ENCODE results near the gene ARFIP1. TPM values are rescaled to one million over a fixed set of nuclear protein-coding genes. Genes with fewer than 3 reads are reported as not detected.

Gene ARFIP1, protein sequence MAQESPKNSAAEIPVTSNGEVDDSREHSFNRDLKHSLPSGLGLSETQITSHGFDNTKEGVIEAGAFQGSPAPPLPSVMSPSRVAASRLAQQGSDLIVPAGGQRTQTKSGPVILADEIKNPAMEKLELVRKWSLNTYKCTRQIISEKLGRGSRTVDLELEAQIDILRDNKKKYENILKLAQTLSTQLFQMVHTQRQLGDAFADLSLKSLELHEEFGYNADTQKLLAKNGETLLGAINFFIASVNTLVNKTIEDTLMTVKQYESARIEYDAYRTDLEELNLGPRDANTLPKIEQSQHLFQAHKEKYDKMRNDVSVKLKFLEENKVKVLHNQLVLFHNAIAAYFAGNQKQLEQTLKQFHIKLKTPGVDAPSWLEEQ
- 10 to 100 TPM; 24.6 to 37.8 (median 31.2) TPM for polyA plus RNA-seq
- long read RNA-seq, donor 1, transcript ARFIP1-201 (9 exons, 3,111 nt) = major isoform, 13 of 19 reads
- long read RNA-seq, donor 1, transcript ARFIP1-205 (9 exons, 3,424 nt) = minor isoform, 5 of 19 reads
- long read RNA-seq, donor 1, partial matches to known transcripts = 0 of 19 reads
- long read RNA-seq, donor 1, other reads (novel, unspliced or antisense) = 0 of 19 reads
- long read RNA-seq, donor 2, partial matches to known transcripts = 0 of 1 reads
- long read RNA-seq, donor 2, other reads (novel, unspliced or antisense) = 0 of 1 reads
- long read RNA-seq, donor 3, partial matches to known transcripts = 20 of 26 reads
- long read RNA-seq, donor 3, other reads (novel, unspliced or antisense) = 0 of 26 reads
- long read RNA-seq, donor 4 = 0 reads
- long read RNA-seq, donor 5, partial matches to known transcripts = 11 of 12 reads
- long read RNA-seq, donor 5, other reads (novel, unspliced or antisense) = 0 of 12 reads
- long read RNA-seq, donor 6, partial matches to known transcripts = 10 of 22 reads
- long read RNA-seq, donor 6, other reads (novel, unspliced or antisense) = 0 of 22 reads
- long read RNA-seq, donor 7, partial matches to known transcripts = 19 of 27 reads
- long read RNA-seq, donor 7, other reads (novel, unspliced or antisense) = 0 of 27 reads
- long read RNA-seq, donor 8 = 0 reads
- long read RNA-seq, donor 9, partial matches to known transcripts = 0 of 2 reads
- long read RNA-seq, donor 9, other reads (novel, unspliced or antisense) = 0 of 2 reads
- long read RNA-seq, donor 10, transcript ARFIP1-201 (9 exons, 3,111 nt) = major isoform, 5 of 12 reads
- long read RNA-seq, donor 10, partial matches to known transcripts = 5 of 12 reads
- long read RNA-seq, donor 10, other reads (novel, unspliced or antisense) = 0 of 12 reads

DNA sequence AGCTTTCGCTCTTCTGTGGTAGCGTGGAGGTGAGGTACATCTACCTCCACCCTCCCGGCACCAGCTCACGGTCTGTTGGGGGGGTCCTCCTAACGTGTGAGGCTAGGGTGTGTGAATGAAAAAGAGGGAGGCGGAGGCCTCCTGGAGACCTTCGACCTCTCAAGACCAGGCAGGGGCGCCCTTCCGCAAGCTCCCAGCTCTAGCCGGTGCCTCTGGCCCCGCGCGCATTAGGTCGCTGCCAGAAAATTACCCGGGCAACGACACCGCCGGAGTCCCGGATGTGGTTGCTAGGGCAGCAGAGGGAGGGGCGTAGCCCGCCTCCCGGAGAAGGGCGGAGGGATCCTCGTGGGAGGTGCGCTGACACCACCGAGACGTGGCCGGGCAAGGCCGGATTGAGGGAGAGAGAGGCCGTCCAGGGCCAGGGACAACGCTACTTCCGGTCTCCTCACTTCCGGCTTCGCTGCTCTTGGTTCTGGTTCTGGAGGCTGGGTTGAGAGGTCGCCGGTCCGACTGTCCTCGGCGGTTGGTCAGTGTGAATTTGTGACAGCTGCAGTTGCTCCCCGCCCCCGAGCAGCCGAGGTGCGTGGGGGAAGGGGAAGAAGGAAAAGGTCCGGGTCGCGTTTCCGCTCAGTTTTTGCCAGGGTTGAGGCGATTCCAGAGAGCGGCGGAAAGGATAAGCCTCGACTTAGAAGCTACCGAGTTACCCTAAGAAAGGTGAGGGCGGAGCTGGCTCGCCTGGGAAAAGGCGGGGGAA is at the start of gene ARFIP1, which contains the start of gene TIGD4:
ARFIP1 (plus strand) TSS at position 442 of the 754 bp plus-strand sequence. CDS start 49,680 bp downstream, outside the sequence.
TIGD4 (minus strand) TSS at position 218 of the 754 bp plus-strand sequence. CDS start 8,726 bp downstream, outside the sequence.
- FAIRE-seq (no peak), DNase-seq (peak; percentile 97 to 99)
- H3K27me3 ChIP-seq (ENCODE audit: control insufficient read depth in 3 of 3, insufficient read depth in 3 of 3, low read length in 3 of 3) = no peaks in the 10 kb centered on the region
- H3K4me1 ChIP-seq (ENCODE audit: control insufficient read depth in 3 of 3, insufficient read depth in 2 of 3, low read depth in 1 of 3, low read length in 2 of 3) = peaks cover under 1 to 6% (median 3%) of the 10 kb centered on the region in 3 donors
- H3K27ac ChIP-seq (ENCODE audit: low read depth in 1 of 3, low read length in 2 of 3) = peak within 1 kb of the TSS; percentile 84 to 95 (median 91)
- no peaks in the 10 kb centered on the region for H3K9me3 ChIP-seq (ENCODE audit: control insufficient read depth in 2 of 2, insufficient read depth in 1 of 2, low read depth in 1 of 2, low read length in 1 of 2)
- peak within 1 kb of the TSS; percentile 60 to 78 (median 71) for H3K4me3 ChIP-seq (ENCODE audit: low read depth in 1 of 3, low read length in 3 of 3)
- H3K36me3 ChIP-seq (ENCODE audit: control insufficient read depth in 3 of 3, insufficient read depth in 2 of 3, low read depth in 1 of 3, low read length in 3 of 3) = no peaks in the 10 kb centered on the region
- WGBS, 3 donors = 0% methylated on average over 51 to 55 of the region's 55 CpGs

DNA sequence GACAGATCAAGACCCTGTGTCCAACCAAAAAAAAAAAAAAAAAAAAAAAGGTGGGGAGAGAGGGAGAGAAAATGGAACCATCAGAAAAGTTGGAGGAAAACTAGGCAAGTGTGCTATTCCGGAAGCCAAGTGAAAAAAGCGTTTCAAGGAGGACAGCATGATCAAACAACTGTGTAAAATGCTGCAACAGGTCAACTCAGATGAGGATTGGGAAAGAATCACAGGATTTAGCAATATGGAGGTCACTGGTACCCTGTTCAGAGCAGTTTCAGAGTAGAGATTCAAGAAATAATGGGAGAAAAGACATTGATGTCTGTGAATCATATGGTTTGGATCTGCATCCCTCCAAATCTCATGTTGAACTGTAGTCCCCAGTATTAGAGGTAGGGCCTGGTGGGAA is 47.8 kb upstream of the ARFIP1 start:
- Histone ChIP-seq H3K9me3 (ENCODE audit: control insufficient read depth in 2 of 2, insufficient read depth in 1 of 2, low read depth in 1 of 2, low read length in 1 of 2) (no peaks in the 10 kb centered on the region), H3K27me3 (ENCODE audit: control insufficient read depth in 3 of 3, insufficient read depth in 3 of 3, low read length in 3 of 3) (no peaks in the 10 kb centered on the region), H3K4me3 (ENCODE audit: low read depth in 1 of 3, low read length in 3 of 3) (no peak overlapping the region), H3K36me3 (ENCODE audit: control insufficient read depth in 3 of 3, insufficient read depth in 2 of 3, low read depth in 1 of 3, low read length in 3 of 3) (no peaks in the 10 kb centered on the region), H3K4me1 (ENCODE audit: control insufficient read depth in 3 of 3, insufficient read depth in 2 of 3, low read depth in 1 of 3, low read length in 2 of 3) (no peaks in the 10 kb centered on the region), H3K27ac (ENCODE audit: low read depth in 1 of 3, low read length in 2 of 3) (no peak overlapping the region)
- 92 to 98% (median 96%) methylated on average over 2 of the region's 2 CpGs for WGBS, 3 donors
- FAIRE-seq = no peak
- DNase-seq = no peak

DNA sequence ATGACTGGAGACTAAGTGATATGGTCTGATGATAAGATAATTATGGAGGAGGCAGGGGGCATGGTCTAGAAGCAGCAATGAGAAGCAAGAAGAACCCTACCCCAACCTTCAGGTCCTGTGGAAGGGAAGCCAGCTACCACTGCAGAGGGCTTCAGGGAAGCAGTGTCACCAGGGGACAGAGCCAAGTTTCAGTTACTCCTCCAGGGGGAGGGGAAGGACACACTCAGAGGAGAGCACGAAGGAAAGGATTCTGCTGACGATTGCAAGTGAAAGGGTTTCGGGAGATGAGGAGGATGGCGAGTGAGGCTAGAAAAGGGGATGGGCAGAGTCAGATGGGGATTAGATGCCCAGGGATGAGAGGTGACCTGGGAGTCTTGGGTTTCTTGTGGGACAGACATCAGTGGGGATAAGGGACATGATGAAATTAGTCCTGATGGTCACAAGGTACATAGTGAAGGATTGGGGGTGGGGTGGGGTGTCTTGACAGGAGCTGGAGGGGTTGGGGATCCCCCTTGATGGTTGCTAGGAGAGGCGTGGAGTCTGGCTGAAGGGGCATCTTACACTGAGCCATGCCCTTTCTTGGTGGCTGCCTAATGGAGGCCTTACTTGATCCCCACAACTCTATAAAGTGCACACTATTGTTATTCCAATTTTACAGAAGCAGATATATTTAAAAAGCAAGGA is 45.6 kb upstream of the ARFIP1 start:
- Histone ChIP-seq H3K27me3 (ENCODE audit: control insufficient read depth in 3 of 3, insufficient read depth in 3 of 3, low read length in 3 of 3) (no peaks in the 10 kb centered on the region), H3K9me3 (ENCODE audit: control insufficient read depth in 2 of 2, insufficient read depth in 1 of 2, low read depth in 1 of 2, low read length in 1 of 2) (no peaks in the 10 kb centered on the region), H3K4me3 (ENCODE audit: low read depth in 1 of 3, low read length in 3 of 3) (no peak overlapping the region), H3K36me3 (ENCODE audit: control insufficient read depth in 3 of 3, insufficient read depth in 2 of 3, low read depth in 1 of 3, low read length in 3 of 3) (no peaks in the 10 kb centered on the region), H3K4me1 (ENCODE audit: control insufficient read depth in 3 of 3, insufficient read depth in 2 of 3, low read depth in 1 of 3, low read length in 2 of 3) (peaks cover 0 to 9% (median 0%) of the 10 kb centered on the region in 3 donors), H3K27ac (ENCODE audit: low read depth in 1 of 3, low read length in 2 of 3) (no peak overlapping the region)
- DNase-seq (no peak), FAIRE-seq (no peak)
- 77 to 93% (median 78%) methylated on average over 5 of the region's 5 CpGs for WGBS, 3 donors

DNA sequence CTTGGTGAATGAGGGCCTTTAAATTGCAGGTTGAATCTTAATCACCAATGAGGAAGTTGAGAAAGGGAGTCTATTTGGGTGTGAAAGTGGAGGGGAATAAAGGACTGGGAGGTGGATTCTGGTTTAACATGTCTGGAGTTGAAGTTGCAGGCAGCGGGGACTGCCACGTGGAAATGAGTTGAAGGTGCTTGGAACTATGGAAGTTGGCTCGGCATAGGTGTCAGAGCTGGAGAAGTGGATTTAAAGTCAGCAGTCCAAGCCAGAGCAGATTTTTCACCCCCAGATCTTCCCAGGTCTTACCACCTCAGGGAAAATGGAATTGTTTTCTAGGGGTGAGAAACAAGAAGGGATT is 45.1 kb upstream of the ARFIP1 start:
- Histone ChIP-seq H3K27ac (ENCODE audit: low read depth in 1 of 3, low read length in 2 of 3) (no peak overlapping the region), H3K4me1 (ENCODE audit: control insufficient read depth in 3 of 3, insufficient read depth in 2 of 3, low read depth in 1 of 3, low read length in 2 of 3) (peaks cover 0 to 11% (median 0%) of the 10 kb centered on the region in 3 donors), H3K9me3 (ENCODE audit: control insufficient read depth in 2 of 2, insufficient read depth in 1 of 2, low read depth in 1 of 2, low read length in 1 of 2) (no peaks in the 10 kb centered on the region), H3K4me3 (ENCODE audit: low read depth in 1 of 3, low read length in 3 of 3) (no peak overlapping the region), H3K36me3 (ENCODE audit: control insufficient read depth in 3 of 3, insufficient read depth in 2 of 3, low read depth in 1 of 3, low read length in 3 of 3) (no peaks in the 10 kb centered on the region), H3K27me3 (ENCODE audit: control insufficient read depth in 3 of 3, insufficient read depth in 3 of 3, low read length in 3 of 3) (no peaks in the 10 kb centered on the region)
- 67 to 76% (median 67%) methylated on average over 3 of the region's 3 CpGs for WGBS, 3 donors
- FAIRE-seq (no peak), DNase-seq (no peak)

DNA sequence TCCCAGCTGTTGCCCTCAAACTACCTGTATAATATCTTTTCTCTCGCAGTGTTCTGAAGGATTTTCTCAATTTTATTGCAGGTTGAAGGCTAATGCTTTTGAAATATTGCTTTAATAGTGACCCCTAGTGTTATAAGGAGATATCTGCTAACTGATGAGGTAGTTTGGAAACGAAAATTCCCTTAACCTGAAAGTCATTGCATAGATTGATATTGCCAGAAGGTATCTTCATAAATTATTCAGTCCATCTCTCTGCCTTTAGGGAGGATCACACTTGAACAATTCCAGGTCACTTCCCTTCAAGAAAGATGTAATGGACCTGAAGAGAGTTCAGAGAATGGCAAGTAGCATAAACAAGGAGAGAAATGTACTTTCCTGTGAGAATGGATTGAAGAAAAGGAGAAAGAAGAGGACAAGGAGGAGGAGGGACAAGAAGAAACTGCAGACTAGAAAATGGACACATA is 44.3 kb upstream of the ARFIP1 start:
- no peak overlapping the region for H3K27ac ChIP-seq (ENCODE audit: low read depth in 1 of 3, low read length in 2 of 3)
- no peaks in the 10 kb centered on the region for H3K27me3 ChIP-seq (ENCODE audit: control insufficient read depth in 3 of 3, insufficient read depth in 3 of 3, low read length in 3 of 3)
- no peaks in the 10 kb centered on the region for H3K36me3 ChIP-seq (ENCODE audit: control insufficient read depth in 3 of 3, insufficient read depth in 2 of 3, low read depth in 1 of 3, low read length in 3 of 3)
- no peak overlapping the region for H3K4me3 ChIP-seq (ENCODE audit: low read depth in 1 of 3, low read length in 3 of 3)
- FAIRE-seq (no peak), DNase-seq (peak; percentile 50 to 52)
- 7 to 16% (median 8%) methylated on average over 2 of the region's 2 CpGs for WGBS, 3 donors
- no peaks in the 10 kb centered on the region for H3K9me3 ChIP-seq (ENCODE audit: control insufficient read depth in 2 of 2, insufficient read depth in 1 of 2, low read depth in 1 of 2, low read length in 1 of 2)
- H3K4me1 ChIP-seq (ENCODE audit: control insufficient read depth in 3 of 3, insufficient read depth in 2 of 3, low read depth in 1 of 3, low read length in 2 of 3) = peaks cover 0 to 11% (median 0%) of the 10 kb centered on the region in 3 donors

DNA sequence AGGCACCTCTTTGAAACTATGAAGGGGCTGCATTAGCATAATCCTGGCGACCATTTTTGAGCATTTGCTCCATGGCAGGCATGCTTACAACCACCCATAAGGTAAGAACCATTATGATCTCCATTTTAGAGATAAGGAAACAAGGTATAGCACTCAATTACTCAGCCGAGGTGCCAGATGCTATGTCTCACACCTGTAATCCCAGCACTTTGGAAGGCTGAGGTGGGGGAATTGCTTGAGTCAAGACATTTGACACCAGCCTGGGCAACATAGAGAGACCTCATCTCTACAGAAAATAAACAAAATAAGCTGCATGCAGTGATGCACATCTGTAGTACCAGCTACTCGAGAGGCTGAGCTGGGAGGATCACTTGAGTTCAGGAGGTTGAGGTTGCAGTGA is 43.8 kb upstream of the ARFIP1 start:
- Histone ChIP-seq H3K4me1 (ENCODE audit: control insufficient read depth in 3 of 3, insufficient read depth in 2 of 3, low read depth in 1 of 3, low read length in 2 of 3) (peaks cover 0 to 11% (median 0%) of the 10 kb centered on the region in 3 donors), H3K9me3 (ENCODE audit: control insufficient read depth in 2 of 2, insufficient read depth in 1 of 2, low read depth in 1 of 2, low read length in 1 of 2) (no peaks in the 10 kb centered on the region)
- no peak for FAIRE-seq

DNA sequence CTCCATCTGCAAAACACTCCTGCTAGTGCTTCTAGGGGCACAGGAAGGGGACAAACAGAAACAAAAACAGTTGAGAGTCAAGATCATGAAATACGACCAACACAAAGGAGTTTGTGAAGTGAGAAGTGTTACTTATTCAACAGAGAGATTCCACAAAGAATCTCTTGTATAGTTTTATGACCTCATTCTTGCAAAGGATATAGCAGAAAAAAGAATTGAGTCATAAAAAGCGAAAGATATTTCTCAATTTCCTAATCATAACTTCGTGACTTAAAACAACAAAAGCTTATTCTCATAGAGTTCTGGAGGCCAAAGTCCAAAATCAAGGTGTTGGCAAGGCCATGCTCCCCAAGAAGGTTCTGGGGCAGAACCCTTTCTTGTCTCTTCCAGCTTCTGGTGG is 40.9 kb upstream of the ARFIP1 start:
- no peaks in the 10 kb centered on the region for H3K9me3 ChIP-seq (ENCODE audit: control insufficient read depth in 2 of 2, insufficient read depth in 1 of 2, low read depth in 1 of 2, low read length in 1 of 2)
- WGBS, 3 donors = 14 to 33% (median 24%) methylated on average over 3 of the region's 3 CpGs
- H3K36me3 ChIP-seq (ENCODE audit: control insufficient read depth in 3 of 3, insufficient read depth in 2 of 3, low read depth in 1 of 3, low read length in 3 of 3) = no peaks in the 10 kb centered on the region
- FAIRE-seq = no peak
- H3K4me3 ChIP-seq (ENCODE audit: low read depth in 1 of 3, low read length in 3 of 3) = no peak overlapping the region
- H3K27ac ChIP-seq (ENCODE audit: low read depth in 1 of 3, low read length in 2 of 3) = peak overlapping the region in 1 of 3 donors; percentile 24
- DNase-seq = peak; percentile 21 to 68
- H3K27me3 ChIP-seq (ENCODE audit: control insufficient read depth in 3 of 3, insufficient read depth in 3 of 3, low read length in 3 of 3) = no peaks in the 10 kb centered on the region
- H3K4me1 ChIP-seq (ENCODE audit: control insufficient read depth in 3 of 3, insufficient read depth in 2 of 3, low read depth in 1 of 3, low read length in 2 of 3) = peaks cover 0 to 11% (median 0%) of the 10 kb centered on the region in 3 donors

More for the DNA sequence above, 43.8 kb upstream of the ARFIP1 start:
- Histone ChIP-seq H3K4me3 (ENCODE audit: low read depth in 1 of 3, low read length in 3 of 3) (no peak overlapping the region), H3K27ac (ENCODE audit: low read depth in 1 of 3, low read length in 2 of 3) (no peak overlapping the region), H3K36me3 (ENCODE audit: control insufficient read depth in 3 of 3, insufficient read depth in 2 of 3, low read depth in 1 of 3, low read length in 3 of 3) (no peaks in the 10 kb centered on the region), H3K27me3 (ENCODE audit: control insufficient read depth in 3 of 3, insufficient read depth in 3 of 3, low read length in 3 of 3) (no peaks in the 10 kb centered on the region)
- DNase-seq = no peak
- 52 to 63% (median 58%) methylated on average over 3 of the region's 3 CpGs for WGBS, 3 donors
